Measurements from ENCODE around the gene PLEKHA8. TPM values are rescaled to one million over a fixed set of nuclear protein-coding genes. Genes with fewer than 3 reads are reported as not detected.

Gene PLEKHA8
- total and polyA plus RNA-seq, 8 donors, result 9.8 to 19.2 (median 17.5) TPM

DNA sequence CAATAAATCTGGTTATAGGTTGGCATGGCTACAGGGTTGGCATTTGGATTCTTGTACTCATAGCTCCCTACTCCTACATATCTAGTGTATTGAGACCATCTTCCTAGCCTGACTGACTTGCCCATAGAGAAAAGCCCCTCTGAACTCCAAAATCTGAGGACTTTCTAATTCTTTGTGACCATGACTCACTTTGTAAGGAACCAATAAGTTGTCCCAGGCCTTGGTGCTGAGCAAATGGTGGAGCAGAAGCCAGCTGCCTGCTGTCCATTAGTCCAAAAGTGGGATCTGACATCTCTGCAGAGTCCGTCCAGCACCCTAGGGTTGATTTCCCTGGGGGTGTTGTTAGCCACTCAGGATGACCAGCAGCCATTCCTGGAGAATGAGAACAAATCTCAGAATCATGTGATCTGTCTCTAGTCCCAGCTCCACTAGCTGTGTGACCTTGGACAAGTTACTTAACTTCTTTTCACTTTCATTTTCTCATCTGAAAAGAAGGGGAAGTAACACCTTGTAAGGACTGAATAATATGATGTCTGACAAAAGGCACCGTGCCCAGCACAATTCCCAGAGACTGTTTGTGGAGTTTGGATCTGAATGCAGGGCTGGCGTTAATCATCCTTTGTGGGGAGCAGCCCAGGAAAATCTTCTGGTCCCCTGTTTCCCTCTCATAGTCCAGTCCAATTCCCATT is 150.7 kb downstream of the PLEKHA8 start:
- TF ChIP-seq, protein P1, sequence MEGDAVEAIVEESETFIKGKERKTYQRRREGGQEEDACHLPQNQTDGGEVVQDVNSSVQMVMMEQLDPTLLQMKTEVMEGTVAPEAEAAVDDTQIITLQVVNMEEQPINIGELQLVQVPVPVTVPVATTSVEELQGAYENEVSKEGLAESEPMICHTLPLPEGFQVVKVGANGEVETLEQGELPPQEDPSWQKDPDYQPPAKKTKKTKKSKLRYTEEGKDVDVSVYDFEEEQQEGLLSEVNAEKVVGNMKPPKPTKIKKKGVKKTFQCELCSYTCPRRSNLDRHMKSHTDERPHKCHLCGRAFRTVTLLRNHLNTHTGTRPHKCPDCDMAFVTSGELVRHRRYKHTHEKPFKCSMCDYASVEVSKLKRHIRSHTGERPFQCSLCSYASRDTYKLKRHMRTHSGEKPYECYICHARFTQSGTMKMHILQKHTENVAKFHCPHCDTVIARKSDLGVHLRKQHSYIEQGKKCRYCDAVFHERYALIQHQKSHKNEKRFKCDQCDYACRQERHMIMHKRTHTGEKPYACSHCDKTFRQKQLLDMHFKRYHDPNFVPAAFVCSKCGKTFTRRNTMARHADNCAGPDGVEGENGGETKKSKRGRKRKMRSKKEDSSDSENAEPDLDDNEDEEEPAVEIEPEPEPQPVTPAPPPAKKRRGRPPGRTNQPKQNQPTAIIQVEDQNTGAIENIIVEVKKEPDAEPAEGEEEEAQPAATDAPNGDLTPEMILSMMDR (IDR thresholded peaks at IDR 0.05), result no peak
- Histone ChIP-seq H3K36me3 (no peaks in the 10 kb centered on the region), H3K4me3 (no peak overlapping the region), H3K27me3 (no peaks in the 10 kb centered on the region), H3K27ac (peak overlapping the region in 1 of 2 donors; percentile 57), H3K9me3 (no peaks in the 10 kb centered on the region), H3K4me1 (peaks cover 3 to 49% of the 10 kb centered on the region in 2 donors)
- peak; percentile 26 for ATAC-seq
- no peak for DNase-seq
- intact Hi-C loops (cut with DNase I), result loop anchor here in 1 of 2 donors (10.0 kb wide), 1 partner anchor 246 kb away; no protein-coding TSS in a partner anchor

Other genes with a start within 250 kb of the PLEKHA8 start
- gene WIPF3, start 221.9 kb upstream of the PLEKHA8 start, total RNA-seq, result under 1 TPM in 1 of 2 donors, not detected in 1; 0.50 TPM
- 1 to 10 TPM in 5 of 6 donors, under 1 TPM in 1; 0.96 to 1.7 (median 1.1) TPM for gene WIPF3, start 221.9 kb upstream of the PLEKHA8 start, polyA plus RNA-seq (ENCODE audit: insufficient read length in 6 of 6)
- 10 to 100 TPM; 25.5 to 39.8 TPM for gene SCRN1, start 38.6 kb upstream of the PLEKHA8 start, total RNA-seq
- 10 to 100 TPM; 34.0 to 42.6 (median 36.9) TPM for gene SCRN1, start 38.6 kb upstream of the PLEKHA8 start, polyA plus RNA-seq (ENCODE audit: insufficient read length in 6 of 6)
- 10 to 100 TPM; 26.7 to 32.6 TPM for gene FKBP14, start 1.7 kb upstream of the PLEKHA8 start, total RNA-seq
- gene FKBP14, start 1.7 kb upstream of the PLEKHA8 start, polyA plus RNA-seq (ENCODE audit: insufficient read length in 6 of 6), result 10 to 100 TPM; 27.1 to 38.9 (median 33.0) TPM
- 10 to 100 TPM; 15.6 to 18.2 TPM for gene MTURN, start 106.6 kb downstream of the PLEKHA8 start, total RNA-seq
- gene MTURN, start 106.6 kb downstream of the PLEKHA8 start, polyA plus RNA-seq (ENCODE audit: insufficient read length in 6 of 6), result 10 to 100 TPM; 60.8 to 78.2 (median 68.4) TPM

Data from left lung (tissue), 10 donors.